Measurements from ENCODE around the gene SRSF8.

GRCh38 chr11:95082576-95083001, 15.9 kb downstream of the SRSF8 start:
- TF ChIP-seq, protein P1, sequence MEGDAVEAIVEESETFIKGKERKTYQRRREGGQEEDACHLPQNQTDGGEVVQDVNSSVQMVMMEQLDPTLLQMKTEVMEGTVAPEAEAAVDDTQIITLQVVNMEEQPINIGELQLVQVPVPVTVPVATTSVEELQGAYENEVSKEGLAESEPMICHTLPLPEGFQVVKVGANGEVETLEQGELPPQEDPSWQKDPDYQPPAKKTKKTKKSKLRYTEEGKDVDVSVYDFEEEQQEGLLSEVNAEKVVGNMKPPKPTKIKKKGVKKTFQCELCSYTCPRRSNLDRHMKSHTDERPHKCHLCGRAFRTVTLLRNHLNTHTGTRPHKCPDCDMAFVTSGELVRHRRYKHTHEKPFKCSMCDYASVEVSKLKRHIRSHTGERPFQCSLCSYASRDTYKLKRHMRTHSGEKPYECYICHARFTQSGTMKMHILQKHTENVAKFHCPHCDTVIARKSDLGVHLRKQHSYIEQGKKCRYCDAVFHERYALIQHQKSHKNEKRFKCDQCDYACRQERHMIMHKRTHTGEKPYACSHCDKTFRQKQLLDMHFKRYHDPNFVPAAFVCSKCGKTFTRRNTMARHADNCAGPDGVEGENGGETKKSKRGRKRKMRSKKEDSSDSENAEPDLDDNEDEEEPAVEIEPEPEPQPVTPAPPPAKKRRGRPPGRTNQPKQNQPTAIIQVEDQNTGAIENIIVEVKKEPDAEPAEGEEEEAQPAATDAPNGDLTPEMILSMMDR (IDR thresholded peaks at IDR 0.05): no peak
- TF ChIP-seq POLR2AphosphoS5 (IDR thresholded peaks at IDR 0.05; ENCODE audit: low read depth, low read length) (no peak), MEF2A (IDR thresholded peaks at IDR 0.05; ENCODE audit: borderline replicate concordance, low read depth) (no peak), EP300 (IDR thresholded peaks at IDR 0.05; ENCODE audit: borderline replicate concordance in 1 of 2, low read depth in 1 of 2, low read length in 1 of 2) (no peak), RAD21 (IDR thresholded peaks at IDR 0.05; ENCODE audit: low read length) (no peak), JUND (IDR thresholded peaks at IDR 0.05) (no peak), EZH2phosphoT487 (IDR thresholded peaks at IDR 0.05; ENCODE audit: borderline replicate concordance, low read depth) (no peak), NRF1 (IDR thresholded peaks at IDR 0.05; ENCODE audit: low read depth, low read length) (no peak), FOXM1 (IDR thresholded peaks at IDR 0.05; ENCODE audit: low read depth) (no peak), REST (IDR thresholded peaks at IDR 0.05; ENCODE audit: low read depth, low read length) (no peak), TEAD4 (IDR thresholded peaks at IDR 0.05; ENCODE audit: borderline replicate concordance, insufficient read depth) (no peak), MXI1 (IDR thresholded peaks at IDR 0.05; ENCODE audit: low read depth, low read length) (no peak)
- TF ChIP-seq, protein P2, sequence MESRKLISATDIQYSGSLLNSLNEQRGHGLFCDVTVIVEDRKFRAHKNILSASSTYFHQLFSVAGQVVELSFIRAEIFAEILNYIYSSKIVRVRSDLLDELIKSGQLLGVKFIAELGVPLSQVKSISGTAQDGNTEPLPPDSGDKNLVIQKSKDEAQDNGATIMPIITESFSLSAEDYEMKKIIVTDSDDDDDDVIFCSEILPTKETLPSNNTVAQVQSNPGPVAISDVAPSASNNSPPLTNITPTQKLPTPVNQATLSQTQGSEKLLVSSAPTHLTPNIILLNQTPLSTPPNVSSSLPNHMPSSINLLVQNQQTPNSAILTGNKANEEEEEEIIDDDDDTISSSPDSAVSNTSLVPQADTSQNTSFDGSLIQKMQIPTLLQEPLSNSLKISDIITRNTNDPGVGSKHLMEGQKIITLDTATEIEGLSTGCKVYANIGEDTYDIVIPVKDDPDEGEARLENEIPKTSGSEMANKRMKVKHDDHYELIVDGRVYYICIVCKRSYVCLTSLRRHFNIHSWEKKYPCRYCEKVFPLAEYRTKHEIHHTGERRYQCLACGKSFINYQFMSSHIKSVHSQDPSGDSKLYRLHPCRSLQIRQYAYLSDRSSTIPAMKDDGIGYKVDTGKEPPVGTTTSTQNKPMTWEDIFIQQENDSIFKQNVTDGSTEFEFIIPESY (IDR thresholded peaks at IDR 0.05; ENCODE audit: borderline replicate concordance, low read depth): no peak
- TF ChIP-seq, protein P3, sequence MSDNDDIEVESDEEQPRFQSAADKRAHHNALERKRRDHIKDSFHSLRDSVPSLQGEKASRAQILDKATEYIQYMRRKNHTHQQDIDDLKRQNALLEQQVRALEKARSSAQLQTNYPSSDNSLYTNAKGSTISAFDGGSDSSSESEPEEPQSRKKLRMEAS (IDR thresholded peaks at IDR 0.05; ENCODE audit: low read depth): no peak

Data from SK-N-SH (cell line).